ENCODE results near the gene COL26A1.

GRCh38 chr7:101382937-101383336 lies 20.3 kb downstream of the COL26A1 start:
- TF ChIP-seq CTCF (optimal IDR thresholded peaks at IDR 0.05 in 1 of 3, IDR thresholded peaks at IDR 0.05 in 1 of 3, conservative IDR thresholded peaks at IDR 0.05 in 1 of 3; ENCODE audit: extremely low read depth in 1 of 3, insufficient read depth in 2 of 3, low read length in 3 of 3) (no peak), EZH2 (IDR thresholded peaks at IDR 0.05; ENCODE audit: low read length) (no peak)

All from keratinocyte (primary cell).